RWPE2 (cell line): ENCODE data around the gene TAF11.

ENCODE experiments used
- ATAC-seq: fragments of 200-7000 bp; cut with Tn5 transposase; 3 replicates; pipeline ENCODE4 v1.9.1; 2021; ENCODE audit warnings: low read depth
- DNase-seq: peaks from one replicate; pipeline ENCODE4 v3.0.0-alpha.2; 2020; ENCODE audit warnings: low spot score
- H3K27ac ChIP-seq: fragments of 450-650 bp; 2 replicates; pipeline ENCODE4 v1.5.1; 2017; ENCODE audit warnings: mild to moderate bottlenecking; ENCODE audit not compliant: poor library complexity, severe bottlenecking
- H3K27me3 ChIP-seq: fragments of 250-450 bp; sonication (Bioruptor Pico); 2 replicates; pipeline ENCODE4 v1.5.1; 2021; ENCODE audit warnings: mild to moderate bottlenecking, moderate library complexity; ENCODE audit not compliant: insufficient read depth, poor library complexity, severe bottlenecking
- H3K36me3 ChIP-seq: fragments of 250-450 bp; sonication (Bioruptor Pico); 2 replicates; pipeline ENCODE4 v1.5.1; 2020; ENCODE audit warnings: low read depth, mild to moderate bottlenecking, moderate library complexity
- H3K4me1 ChIP-seq: fragments of 250-450 bp; sonication (Bioruptor Pico); 2 replicates; pipeline ENCODE4 v1.5.1; 2021; ENCODE audit warnings: mild to moderate bottlenecking, moderate library complexity; ENCODE audit not compliant: insufficient read depth, poor library complexity, severe bottlenecking
- H3K4me3 ChIP-seq: fragments of 250-450 bp; sonication (Bioruptor Pico); 2 replicates; pipeline ENCODE4 v1.5.1; 2021; ENCODE audit warnings: mild to moderate bottlenecking, moderate library complexity; ENCODE audit not compliant: severe bottlenecking
- H3K9me3 ChIP-seq: fragments of 250-450 bp; sonication (Bioruptor Pico); 2 replicates; pipeline ENCODE4 v1.5.1; 2021; ENCODE audit warnings: mild to moderate bottlenecking, moderate library complexity; ENCODE audit not compliant: severe bottlenecking
- TF ChIP-seq, protein P1 (sequence below): fragments of 450-650 bp; IDR thresholded peaks from one replicate; pipeline ENCODE4 v1.5.1; 2017; ENCODE audit warnings: mild to moderate bottlenecking, moderate library complexity; ENCODE audit not compliant: poor library complexity, severe bottlenecking

TAF11 gene

DNA sequence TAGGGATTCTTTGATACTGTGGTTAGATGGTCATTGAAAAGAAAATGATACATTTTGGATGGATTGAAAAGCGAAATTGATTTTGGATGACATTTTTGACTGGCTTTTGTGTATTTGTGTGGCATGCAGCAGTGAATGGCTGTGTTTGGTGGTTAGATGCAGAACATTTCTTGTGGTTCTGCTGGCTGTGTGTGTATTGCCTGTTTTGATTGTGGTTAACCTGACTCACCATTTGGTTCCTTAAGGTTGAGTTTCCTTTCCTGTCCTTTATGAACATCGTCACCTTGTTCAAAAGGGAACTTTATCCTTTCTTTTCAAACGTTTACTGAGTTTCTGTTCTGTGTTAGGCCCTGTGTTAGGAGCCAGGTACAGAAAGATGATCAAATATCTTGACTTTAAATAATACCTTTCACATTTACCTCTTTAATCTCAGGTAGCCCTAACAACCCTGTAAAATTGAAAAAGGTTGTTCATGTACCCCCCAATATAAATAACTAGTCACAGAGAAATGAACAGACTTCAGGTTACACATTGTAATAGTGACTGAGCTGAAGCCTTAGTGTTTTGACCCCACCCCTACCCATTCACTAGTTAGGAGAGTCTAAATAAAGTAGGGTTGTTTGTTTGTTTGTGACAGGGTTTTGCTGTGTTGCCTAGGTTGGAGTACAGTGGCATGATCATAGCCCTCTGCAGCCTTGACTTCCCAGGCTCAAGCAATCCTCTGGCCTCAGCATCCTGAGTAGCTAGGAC, 25.0 kb upstream of the TAF11 start:
- no peaks in the 10 kb centered on the region for H3K27me3 ChIP-seq
- ATAC-seq (peak; percentile 89), DNase-seq (no peak)
- no peaks in the 10 kb centered on the region for H3K9me3 ChIP-seq
- TF ChIP-seq, protein P1, sequence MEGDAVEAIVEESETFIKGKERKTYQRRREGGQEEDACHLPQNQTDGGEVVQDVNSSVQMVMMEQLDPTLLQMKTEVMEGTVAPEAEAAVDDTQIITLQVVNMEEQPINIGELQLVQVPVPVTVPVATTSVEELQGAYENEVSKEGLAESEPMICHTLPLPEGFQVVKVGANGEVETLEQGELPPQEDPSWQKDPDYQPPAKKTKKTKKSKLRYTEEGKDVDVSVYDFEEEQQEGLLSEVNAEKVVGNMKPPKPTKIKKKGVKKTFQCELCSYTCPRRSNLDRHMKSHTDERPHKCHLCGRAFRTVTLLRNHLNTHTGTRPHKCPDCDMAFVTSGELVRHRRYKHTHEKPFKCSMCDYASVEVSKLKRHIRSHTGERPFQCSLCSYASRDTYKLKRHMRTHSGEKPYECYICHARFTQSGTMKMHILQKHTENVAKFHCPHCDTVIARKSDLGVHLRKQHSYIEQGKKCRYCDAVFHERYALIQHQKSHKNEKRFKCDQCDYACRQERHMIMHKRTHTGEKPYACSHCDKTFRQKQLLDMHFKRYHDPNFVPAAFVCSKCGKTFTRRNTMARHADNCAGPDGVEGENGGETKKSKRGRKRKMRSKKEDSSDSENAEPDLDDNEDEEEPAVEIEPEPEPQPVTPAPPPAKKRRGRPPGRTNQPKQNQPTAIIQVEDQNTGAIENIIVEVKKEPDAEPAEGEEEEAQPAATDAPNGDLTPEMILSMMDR = no peak
- H3K27ac ChIP-seq = peak overlapping the region; percentile 12
- H3K36me3 ChIP-seq = no peaks in the 10 kb centered on the region
- no peak overlapping the region for H3K4me3 ChIP-seq
- peaks cover 16% of the 10 kb centered on the region for H3K4me1 ChIP-seq

DNA sequence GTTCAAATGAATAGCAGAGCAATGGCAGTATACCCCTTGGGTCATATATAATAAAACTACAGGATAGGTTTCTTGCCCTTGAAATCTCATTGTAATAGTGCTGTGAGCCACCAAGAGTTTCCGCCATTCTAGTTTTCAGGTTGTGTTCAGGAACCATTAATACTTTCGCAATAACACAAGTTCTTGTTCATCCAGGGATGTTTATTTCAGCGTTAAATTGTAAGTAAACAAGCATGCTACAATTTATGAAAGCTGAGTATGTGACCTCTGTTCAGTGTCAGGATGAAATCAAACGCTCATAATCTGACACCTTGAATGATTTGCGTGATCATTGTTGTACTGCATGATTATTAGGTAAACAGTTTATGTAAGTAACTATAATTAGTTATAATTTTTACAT, 24.0 kb upstream of the TAF11 start:
- no peak for DNase-seq
- Histone ChIP-seq H3K4me1 (peaks cover 16% of the 10 kb centered on the region), H3K9me3 (no peaks in the 10 kb centered on the region), H3K4me3 (no peak overlapping the region), H3K27me3 (no peaks in the 10 kb centered on the region), H3K27ac (no peak overlapping the region), H3K36me3 (no peaks in the 10 kb centered on the region)
- no peak for ATAC-seq
- TF ChIP-seq, protein P1 = no peak

DNA sequence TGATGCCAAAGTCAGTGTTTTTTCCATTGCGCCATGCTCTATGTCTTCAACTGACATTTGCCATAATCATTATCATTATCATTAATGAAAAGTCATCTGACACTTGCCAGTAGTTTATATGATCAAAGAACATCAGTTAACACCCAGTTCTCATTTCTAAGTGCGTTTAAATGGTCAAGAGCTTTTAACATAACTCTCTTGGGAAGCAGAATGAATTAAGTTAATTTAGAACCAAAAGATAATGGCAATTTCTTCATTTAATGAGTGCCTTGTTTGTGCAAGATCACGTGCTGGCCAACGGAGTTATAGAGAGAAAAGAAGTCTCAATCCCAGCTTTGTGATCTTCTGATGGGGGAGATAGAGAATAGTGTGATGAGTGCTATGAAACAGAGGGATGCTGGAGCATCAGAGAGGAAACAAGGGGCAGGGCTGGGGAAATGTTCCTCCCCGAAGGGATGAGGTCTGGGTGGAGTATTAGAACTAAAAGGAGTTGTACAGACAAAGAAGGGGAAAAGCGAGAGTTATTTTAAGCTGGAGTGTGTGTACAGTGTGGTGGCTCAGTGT, 21.6 kb upstream of the TAF11 start:
- TF ChIP-seq, protein P1 = no peak
- DNase-seq (no peak), ATAC-seq (no peak)
- Histone ChIP-seq H3K36me3 (no peaks in the 10 kb centered on the region), H3K4me3 (no peak overlapping the region), H3K27me3 (no peaks in the 10 kb centered on the region), H3K9me3 (no peaks in the 10 kb centered on the region), H3K27ac (no peak overlapping the region), H3K4me1 (peaks cover 15% of the 10 kb centered on the region)

DNA sequence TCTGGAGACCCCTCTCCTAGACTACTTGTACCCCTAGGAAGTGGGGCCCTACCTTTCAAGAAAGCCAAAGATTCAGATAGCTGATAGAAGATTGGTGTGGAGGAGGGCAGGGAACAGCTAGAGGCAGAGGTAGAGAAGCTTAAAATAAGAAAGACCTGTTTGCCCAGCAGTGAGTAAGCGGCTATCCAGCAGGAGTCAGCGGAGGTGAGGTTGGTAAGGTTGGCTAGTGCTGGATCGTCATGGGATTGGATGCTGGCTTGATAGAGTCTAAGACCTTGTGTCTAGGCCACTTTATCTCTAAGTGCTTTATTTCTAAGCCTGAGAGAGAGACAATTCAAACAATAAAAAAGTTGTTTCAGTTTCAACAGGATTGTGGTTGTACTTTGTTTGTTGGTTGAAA, 20.4 kb upstream of the TAF11 start:
- Histone ChIP-seq H3K27ac (no peak overlapping the region), H3K4me1 (peaks cover 10% of the 10 kb centered on the region), H3K36me3 (no peaks in the 10 kb centered on the region), H3K9me3 (no peaks in the 10 kb centered on the region), H3K27me3 (no peaks in the 10 kb centered on the region), H3K4me3 (no peak overlapping the region)
- no peak for ATAC-seq
- TF ChIP-seq, protein P1 = no peak
- no peak for DNase-seq

DNA sequence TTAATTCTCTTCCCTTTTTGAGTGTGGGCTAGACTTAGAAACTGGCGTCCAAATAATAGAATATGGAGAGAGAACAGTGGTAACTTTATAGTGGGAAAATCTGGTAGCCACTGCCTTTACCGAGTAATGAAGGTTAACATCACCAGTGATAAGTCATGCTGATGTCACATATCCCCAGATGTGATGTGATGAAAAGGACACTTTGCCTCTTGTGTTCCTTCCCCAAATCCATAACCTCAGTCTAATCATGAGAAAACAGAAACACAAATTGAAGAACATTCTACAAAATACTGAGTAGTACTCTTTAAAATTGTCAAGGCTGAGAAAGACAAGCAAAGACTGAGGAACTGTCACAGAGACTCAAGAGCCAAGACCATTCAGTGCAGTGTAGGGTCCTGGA, 19.0 kb upstream of the TAF11 start:
- Histone ChIP-seq H3K4me1 (no peaks in the 10 kb centered on the region), H3K36me3 (no peaks in the 10 kb centered on the region), H3K9me3 (no peaks in the 10 kb centered on the region), H3K27me3 (no peaks in the 10 kb centered on the region), H3K27ac (no peak overlapping the region), H3K4me3 (no peak overlapping the region)
- TF ChIP-seq, protein P1 = no peak
- DNase-seq (no peak), ATAC-seq (no peak)
